B cell (primary cell): ENCODE data around the gene BAIAP3. TPM values are rescaled to one million over a fixed set of nuclear protein-coding genes. Genes with fewer than 3 reads are reported as not detected.

ENCODE experiments used
- ATAC-seq: fragments of 200-7000 bp; cut with Tn5 transposase; one replicate; pipeline ENCODE4 v1.10.0; 2021; ENCODE audit warnings: low read depth, mild to moderate bottlenecking, moderate number of reproducible peaks, moderate library complexity
- CTCF ChIA-PET: fragments of 350-600 bp; sonication (Branson Sonifier 250); formaldehyde crosslinking; loops from one replicate; lab custom pipeline; 2021; ENCODE audit warnings: antibody characterized with exemption, inconsistent platforms; lab: Charles Lee
- POLR2A ChIA-PET: fragments of 350-600 bp; sonication (Branson Sonifier 250); formaldehyde crosslinking; loops from one replicate; lab custom pipeline; 2021; ENCODE audit warnings: antibody characterized with exemption; lab: Charles Lee
- DNase-seq: peaks from one replicate; pipeline ENCODE4 v3.0.0; 2013
- H2AFZ ChIP-seq: 2 replicates; pipeline ENCODE4 v1.6.1; 2012; ENCODE audit warnings: mild to moderate bottlenecking, low read depth, low read length; ENCODE audit not compliant: insufficient read depth, poor library complexity, severe bottlenecking
- H3K27ac ChIP-seq, 2 donors: 1 replicate in 1 of 2; 2 replicates in 1 of 2; pipeline ENCODE4 v1.5.1; 2012 to 2013; ENCODE audit warnings: low read length in 2 of 2, mild to moderate bottlenecking in 2 of 2, moderate library complexity in 1 of 2
- H3K27me3 ChIP-seq, 4 experiments: fragments of 200-600 bp in 1 of 4; sonication (generic) in 1 of 4; replicated peaks in 1 of 4; 1 replicate in 2 of 4; 2 replicates in 2 of 4; pipeline versions ENCODE4 v1.6.1 to v1.7.0; 2013 to 2016; ENCODE audit warnings: low read length in 3 of 4, mild to moderate bottlenecking in 2 of 4, mixed read lengths in 1 of 4, moderate library complexity in 1 of 4; ENCODE audit not compliant: insufficient read depth in 4 of 4, control insufficient read depth in 3 of 4; ENCODE audit errors: control extremely low read depth in 1 of 4
- H3K36me3 ChIP-seq, 2 experiments: replicated peaks in 1 of 2; 1 replicate in 1 of 2; 2 replicates in 1 of 2; pipeline versions ENCODE4 v1.6.1 to v1.7.1; 2013; ENCODE audit warnings: low read length in 1 of 2; ENCODE audit not compliant: insufficient read depth in 2 of 2, control insufficient read depth in 1 of 2; ENCODE audit errors: control extremely low read depth in 1 of 2, extremely low read depth in 1 of 2
- H3K4me1 ChIP-seq, 2 donors: fragments of 200-600 bp in 1 of 2; sonication (generic) in 1 of 2; 1 replicate in 1 of 2; 2 replicates in 1 of 2; pipeline versions ENCODE4 v1.5.1 to v1.6.1; 2013 to 2017; ENCODE audit warnings: low read length in 2 of 2; ENCODE audit not compliant: control insufficient read depth in 2 of 2, insufficient read depth in 2 of 2
- H3K4me2 ChIP-seq: replicated peaks from 2 replicates; pipeline ENCODE3; 2012; ENCODE audit warnings: mild to moderate bottlenecking, low read depth, low read length; ENCODE audit not compliant: poor library complexity, severe bottlenecking
- H3K4me3 ChIP-seq, 5 experiments: fragments of 200-600 bp in 1 of 5; sonication (generic) in 1 of 5; 1 replicate in 3 of 5; 2 replicates in 2 of 5; pipeline versions ENCODE4 v1.5.1 to v1.7.0; 2011 to 2016; ENCODE audit warnings: low read length in 4 of 5, mild to moderate bottlenecking in 4 of 5, low read depth in 2 of 5, control low read depth in 1 of 5, moderate library complexity in 1 of 5; ENCODE audit not compliant: insufficient read depth in 1 of 5; ENCODE audit errors: control extremely low read depth in 1 of 5, extremely low read depth in 1 of 5
- H3K79me2 ChIP-seq: fragments of 200-600 bp; sonication (generic); one replicate; pipeline ENCODE4 v1.6.0; 2016; ENCODE audit warnings: low read length; ENCODE audit not compliant: control insufficient read depth, insufficient read depth
- H3K9ac ChIP-seq: fragments of 200-600 bp; sonication (generic); 2 replicates; pipeline ENCODE4 v1.6.1; 2017; ENCODE audit warnings: mild to moderate bottlenecking, low read length, moderate library complexity
- H3K9me3 ChIP-seq, 3 donors: one replicate each; pipeline versions ENCODE4 v1.6.1 to v1.7.1; 2013; ENCODE audit warnings: low read length in 2 of 3; ENCODE audit not compliant: control insufficient read depth in 2 of 3, insufficient read depth in 1 of 3; ENCODE audit errors: control extremely low read depth in 1 of 3
- H4K20me1 ChIP-seq: 2 replicates; pipeline ENCODE4 v1.6.0; 2012; ENCODE audit warnings: mild to moderate bottlenecking, low read length; ENCODE audit not compliant: insufficient read depth, control insufficient read depth, poor library complexity, severe bottlenecking
- H3K27ac Mint-ChIP-seq: one replicate; pipeline ENCODE4 v1.8.0; 2021; ENCODE audit warnings: mixed read lengths
- H3K27me3 Mint-ChIP-seq: one replicate; pipeline ENCODE4 v1.8.0; 2021; ENCODE audit warnings: mixed read lengths
- H3K4me1 Mint-ChIP-seq: one replicate; pipeline ENCODE4 v1.8.0; 2021; ENCODE audit warnings: mixed read lengths
- H3K4me3 Mint-ChIP-seq: one replicate; pipeline ENCODE4 v1.8.0; 2021; ENCODE audit warnings: mixed read lengths
- H3K9me3 Mint-ChIP-seq: one replicate; pipeline ENCODE4 v1.8.0; 2022; ENCODE audit warnings: mixed read lengths; ENCODE audit not compliant: insufficient read depth
- CTCF ChIP-seq: fragments of 200-600 bp; IDR thresholded peaks from one replicate; pipeline ENCODE4 v1.8.0; 2022; ENCODE audit warnings: antibody characterized with exemption, mild to moderate bottlenecking
- EZH2 ChIP-seq: IDR thresholded peaks from 2 replicates; pipeline ENCODE4 v1.6.1; 2012; ENCODE audit warnings: borderline replicate concordance, low read depth, mild to moderate bottlenecking, moderate library complexity, low read length; ENCODE audit not compliant: insufficient read depth, poor library complexity, severe bottlenecking
- WGBS: methylation state at CpG from one replicate; pipeline ENCODE4 v1.1.5; 2013; ENCODE audit warnings: missing lambda C conversion rate; ENCODE audit not compliant: insufficient coverage; 5-methylcytosine and 5-hydroxymethylcytosine counted together
- intact Hi-C: fragments of 100-400 bp; cut with micrococcal nuclease; formaldehyde crosslinking; loops from one replicate; pipeline ENCODE4 v1.10.0; 2022
- polyA plus RNA-seq: library from polyadenylated mRNA; depleted of rRNA; stranded (reverse); fragments of >200 nt; gene quantifications from 2 replicates; pipeline ENCODE4 v1.2.3, GENCODE V29; 2012
- total RNA-seq, 2 donors: library from RNA; stranded (reverse); fragments of 120-200 nt in 1 of 2; gene quantifications; 1 replicate in 1 of 2; 2 replicates in 1 of 2; pipeline versions ENCODE4 v1.2.3 to v1.2.4, GENCODE V29; 2013 to 2022

The BAIAP3 gene
- total and polyA plus RNA-seq, 2 donors (not counting 1 experiment from before 2014, with no cell fraction given), result 119 to 130 TPM

GRCh38 chr16:1341495-1342420, 8.3 kb downstream of the BAIAP3 start:
- no peaks in the 10 kb centered on the region for H3K9me3 Mint-ChIP-seq
- intact Hi-C loops, result loop anchor here (1.0 to 10.0 kb wide), 5 partner anchors 8 to 441 kb away; partner anchors contain the start of genes BAIAP3, CRAMP1, IFT140 and NUBP2
- H2AFZ ChIP-seq, result no peak overlapping the region
- peaks cover 16 to 34% of the 10 kb centered on the region in 2 donors for H3K4me1 ChIP-seq
- H3K4me3 ChIP-seq, result peak overlapping the region in 4 of 5 experiments; percentile 38 to 68 (median 44)
- H3K36me3 ChIP-seq, result no peaks in the 10 kb centered on the region
- TF ChIP-seq EZH2 (no peak), CTCF (no peak)
- H3K27ac Mint-ChIP-seq, result peak overlapping the region; percentile 91
- peak overlapping the region in 1 of 2 donors; percentile 42 for H3K27ac ChIP-seq
- peak overlapping the region; percentile 59 for H3K9ac ChIP-seq
- DNase-seq (no peak), ATAC-seq (no peak)
- H3K4me2 ChIP-seq, result peak overlapping the region; percentile 95
- H3K79me2 ChIP-seq, result no peaks in the 10 kb centered on the region
- CTCF ChIA-PET, result interaction anchor here (0.9 to 1.6 kb wide), 4 partner anchors 10 to 41 kb away, joined by 4 to 8 read pairs (median 6); no protein-coding TSS in a partner anchor
- peaks cover 0 to 3% (median 0%) of the 10 kb centered on the region in 3 donors for H3K9me3 ChIP-seq
- POLR2A ChIA-PET, result interaction anchor here (0.8 to 2.0 kb wide), 6 partner anchors 9 to 79 kb away, joined by 3 to 11 read pairs (median 4); partner anchors contain the start of genes UBE2I and UQCC4
- no peaks in the 10 kb centered on the region for H3K27me3 ChIP-seq
- H4K20me1 ChIP-seq, result peaks cover 16% of the 10 kb centered on the region
- no peaks in the 10 kb centered on the region for H3K27me3 Mint-ChIP-seq
- H3K4me1 Mint-ChIP-seq, result peaks cover 23% of the 10 kb centered on the region
- peak overlapping the region; percentile 86 for H3K4me3 Mint-ChIP-seq
- 84% methylated on average over 35 of the region's 39 CpGs for WGBS
